Left hindlimb (tissue), 1 donor: ENCODE measurements around the gene CCSER2.
A peak's percentile ranks its signal among the peaks of the same experiment; 100 is the strongest.
"Not testable (repeated sequence)": the region's sequence is repeated elsewhere in the genome, so short reads cannot be mapped to it uniquely, and the experiment has no call there.

Source experiments
- DNase-seq: peaks from one replicate; pipeline ENCODE4 v3.0.0-alpha.2; 2018

The CCSER2 gene

DNA sequence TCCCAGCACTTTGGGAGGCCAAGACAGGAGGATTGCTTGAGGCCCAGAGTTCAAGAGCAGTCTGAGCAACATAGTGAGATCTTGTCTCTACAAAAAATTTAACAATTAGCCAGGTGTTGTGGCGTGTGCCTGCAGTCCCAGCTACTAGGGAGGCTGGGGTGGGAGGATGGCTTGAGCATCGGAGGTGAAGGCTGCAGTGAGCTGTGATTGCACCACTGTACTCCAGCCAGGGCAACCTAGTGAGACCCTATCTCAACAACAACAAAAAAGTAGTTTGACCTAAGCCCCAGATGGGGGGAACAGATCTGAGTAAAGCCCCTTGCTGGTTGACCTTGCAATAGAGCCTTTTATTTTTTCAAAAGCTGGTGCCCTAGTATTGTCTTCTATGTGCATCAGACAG is 15.6 kb upstream of the CCSER2 start:
- DNase-seq, result no peak

DNA sequence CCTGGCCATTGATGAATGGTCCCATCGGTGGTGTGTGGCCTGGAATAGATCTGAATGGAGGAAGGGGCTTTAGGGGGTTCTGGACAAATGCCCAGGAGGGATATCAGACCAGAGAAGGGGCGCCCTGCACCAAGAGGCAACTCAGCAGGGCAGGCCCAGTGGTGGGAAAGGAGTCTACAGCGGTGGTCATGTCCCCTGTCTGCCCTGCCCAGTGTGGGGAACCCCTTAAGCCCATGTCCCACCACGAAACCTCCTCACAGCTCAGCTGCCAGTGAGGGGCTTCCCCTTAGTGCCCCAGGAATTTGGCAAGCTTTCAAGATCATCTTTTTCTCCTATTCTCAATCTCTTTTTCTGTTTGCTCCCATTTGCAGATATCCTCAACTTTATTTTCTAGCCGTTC is 14.1 kb upstream of the CCSER2 start:
- DNase-seq, result no peak

DNA sequence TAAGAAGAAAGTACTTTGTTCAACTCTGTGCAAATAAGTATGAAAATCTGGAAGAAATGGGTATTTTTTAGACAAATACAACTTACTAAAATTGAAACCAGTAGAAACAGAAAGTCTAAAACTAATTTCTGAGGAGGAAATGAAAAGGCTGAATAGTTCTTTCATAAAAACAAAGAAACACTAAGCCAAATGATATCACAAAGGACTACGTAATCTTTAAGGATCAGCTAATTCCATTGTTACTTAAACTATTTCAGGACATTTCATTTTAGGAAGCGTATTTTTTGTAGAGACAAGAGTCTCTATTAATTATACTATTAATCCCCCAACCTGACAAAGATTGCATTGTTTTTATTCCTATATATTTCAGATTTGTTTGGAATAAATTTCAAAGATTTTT is 11.2 kb upstream of the CCSER2 start:
- no peak for DNase-seq

DNA sequence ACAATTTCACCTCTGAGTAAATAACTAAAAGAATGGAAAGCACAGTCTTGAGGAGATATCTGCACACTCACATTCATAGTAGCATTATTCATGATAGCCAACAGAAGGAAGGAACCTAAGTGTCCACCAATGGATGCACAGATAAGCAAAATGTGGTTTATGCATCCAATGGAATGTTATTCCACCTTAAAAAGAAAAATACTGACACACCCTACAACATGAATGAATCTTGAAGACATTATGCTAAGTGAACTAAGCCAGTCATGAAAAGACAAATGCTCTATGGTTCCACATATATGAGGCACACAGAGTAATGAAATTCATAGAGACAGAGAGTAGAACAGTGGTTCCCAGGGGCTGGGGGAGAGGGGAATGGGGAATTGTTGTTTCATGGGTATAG is 6.5 kb upstream of the CCSER2 start:
- DNase-seq, result no peak

DNA sequence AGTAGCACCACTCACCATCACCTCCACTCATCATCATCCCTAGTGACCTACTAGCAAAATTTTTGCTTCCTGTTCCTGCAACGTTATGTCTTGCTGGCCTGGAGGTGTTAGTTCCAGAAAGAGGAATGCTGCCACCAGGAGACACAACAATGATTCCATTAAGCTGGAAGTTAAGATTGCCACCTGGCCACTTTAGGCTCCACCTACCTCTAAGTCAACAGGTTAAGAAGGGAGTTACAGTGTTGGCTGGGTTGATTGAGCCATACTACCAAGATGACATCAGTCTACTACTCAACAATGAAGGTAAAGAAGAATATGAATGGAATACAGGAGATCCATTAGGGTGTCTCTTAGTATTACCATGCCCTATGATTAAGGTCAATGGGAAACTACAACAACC is 4.8 kb upstream of the CCSER2 start:
- DNase-seq, result not testable (repeated sequence)

DNA sequence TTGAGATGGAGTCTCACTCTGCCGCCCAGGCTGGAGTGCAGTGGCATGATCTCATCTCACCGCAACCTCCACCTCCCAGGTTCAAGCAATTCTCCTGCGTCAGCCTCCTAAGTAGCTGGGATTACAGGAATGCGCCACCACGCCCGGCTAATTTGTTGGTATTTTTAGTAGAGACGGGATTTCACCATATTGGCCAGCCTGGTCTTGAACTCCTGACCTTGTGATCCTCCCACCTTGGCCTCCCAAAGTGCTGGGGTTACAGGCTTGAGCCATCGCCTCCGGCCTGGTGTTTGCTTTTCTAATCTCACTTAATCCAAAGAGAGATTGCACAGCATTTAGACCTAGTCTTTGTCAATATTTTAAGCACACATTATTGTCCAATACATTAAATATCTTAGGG is 1.4 kb upstream of the CCSER2 start:
- not testable (repeated sequence) for DNase-seq

DNA sequence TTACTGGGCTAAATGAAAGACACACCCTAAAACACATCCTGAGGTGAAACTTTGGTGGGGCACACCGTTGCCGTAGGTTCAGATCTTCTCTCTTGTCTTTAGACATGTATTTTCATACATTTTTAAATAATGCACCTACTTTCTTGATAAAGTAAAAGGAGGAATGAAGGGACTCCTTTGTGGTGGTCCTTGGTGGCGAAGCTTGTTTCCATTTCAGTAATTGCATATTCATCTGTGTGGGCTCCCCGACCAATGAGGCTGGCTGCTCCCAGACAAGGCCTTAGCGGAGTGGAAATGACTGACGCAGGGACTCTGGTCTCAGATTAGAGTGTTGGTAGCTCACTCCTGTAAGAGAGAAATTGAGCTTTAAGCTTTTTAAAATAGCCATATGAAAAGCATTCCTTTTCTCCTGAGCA is 815 bp downstream of the CCSER2 start:
- no peak for DNase-seq

DNA sequence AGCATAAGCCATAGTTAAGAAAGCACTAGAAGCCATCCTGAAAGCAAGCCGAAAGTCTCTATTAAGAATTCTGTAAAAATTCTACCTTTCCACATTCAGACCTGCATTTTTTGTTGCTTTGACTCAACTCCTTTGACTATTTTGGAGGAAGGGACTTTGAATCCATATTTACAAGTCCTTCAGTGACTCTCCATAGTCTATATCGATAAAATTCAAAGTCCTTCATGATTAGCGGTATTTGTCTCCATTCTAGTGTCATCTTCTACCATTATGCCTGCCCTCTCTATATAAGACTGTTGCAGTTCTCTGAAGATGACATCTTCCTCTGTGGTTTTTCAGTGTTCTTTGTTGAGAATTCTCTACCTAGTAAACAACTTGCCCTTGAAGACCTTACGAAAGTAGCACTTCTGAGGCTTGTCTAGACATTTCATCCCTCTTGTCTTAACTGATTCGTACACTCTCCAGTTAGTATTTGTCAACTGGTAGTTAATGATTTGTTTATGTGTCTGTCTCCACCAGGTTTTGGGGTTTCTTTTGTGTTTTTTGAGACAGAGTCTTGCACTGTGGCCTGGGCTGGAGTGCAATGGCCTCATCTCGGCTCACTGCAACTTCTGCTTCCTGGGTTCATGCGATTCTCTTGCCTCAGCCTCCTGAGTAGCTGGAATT is 1.7 kb downstream of the CCSER2 start:
- no peak for DNase-seq

DNA sequence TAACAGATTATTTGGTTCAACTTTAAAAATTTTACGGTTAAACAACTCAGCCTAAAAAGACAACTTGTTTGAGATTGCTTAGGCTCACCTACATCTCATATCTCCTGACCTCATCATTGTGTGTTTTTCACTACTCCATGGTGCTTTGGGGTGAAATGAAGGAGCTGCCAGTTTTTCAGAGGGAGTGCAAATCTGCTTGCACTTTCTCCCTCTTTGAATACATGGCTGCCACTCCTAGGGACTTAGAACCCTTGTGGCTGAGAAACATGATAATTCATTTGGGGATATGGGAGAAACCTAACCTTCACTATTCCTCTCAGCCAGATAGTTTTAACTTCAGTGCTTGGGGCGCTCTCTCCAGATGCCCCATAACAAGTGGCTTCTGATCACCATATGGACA is 2.7 kb downstream of the CCSER2 start:
- DNase-seq, result no peak

DNA sequence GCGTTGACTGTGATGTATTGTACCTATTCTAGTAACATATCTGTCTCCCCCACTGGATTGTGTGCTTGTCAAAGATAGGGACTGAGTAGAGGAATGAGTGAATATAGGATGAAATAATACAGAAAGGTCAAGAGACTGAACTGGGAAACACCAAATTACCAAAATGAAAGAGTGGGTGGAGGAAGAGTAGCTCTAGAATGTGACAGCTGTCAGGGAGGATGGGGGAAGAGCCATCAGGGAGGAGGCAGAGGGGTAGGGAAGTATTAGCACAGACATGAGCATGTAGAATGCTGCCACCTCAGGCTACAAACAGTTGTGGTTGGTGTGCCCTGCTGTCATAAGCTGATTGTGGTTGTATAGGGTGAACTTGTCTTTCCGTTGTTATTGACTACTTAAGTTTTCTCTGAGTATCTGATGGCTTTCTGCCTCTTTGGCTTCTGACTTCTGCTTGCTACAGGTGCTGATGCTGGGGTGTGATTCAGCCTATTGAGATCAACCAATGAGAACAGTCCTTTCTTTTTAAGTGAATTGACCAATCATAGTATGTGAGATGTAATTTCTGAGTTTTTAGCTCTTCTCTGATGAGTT is 5.6 kb downstream of the CCSER2 start:
- no peak for DNase-seq

DNA sequence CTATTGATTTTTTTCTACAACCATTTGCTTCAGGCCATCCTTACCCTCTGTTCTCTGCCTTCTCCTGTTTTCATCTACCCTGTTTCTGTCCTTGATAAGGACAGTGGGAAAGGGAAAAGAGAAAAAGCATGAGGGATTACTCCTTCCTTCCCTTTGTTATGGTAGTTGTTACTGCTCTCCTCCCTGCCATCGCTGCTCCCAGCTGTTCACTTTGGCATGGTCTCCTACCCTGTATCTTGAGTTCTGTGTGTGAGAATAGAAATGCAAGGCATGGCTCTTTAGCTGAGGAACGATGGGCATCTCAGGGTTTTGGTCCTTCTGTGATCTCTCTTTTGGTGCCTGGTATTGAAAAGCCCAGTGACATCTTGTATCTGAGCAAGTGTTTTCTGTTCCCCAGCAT is 6.4 kb downstream of the CCSER2 start:
- DNase-seq, result no peak

DNA sequence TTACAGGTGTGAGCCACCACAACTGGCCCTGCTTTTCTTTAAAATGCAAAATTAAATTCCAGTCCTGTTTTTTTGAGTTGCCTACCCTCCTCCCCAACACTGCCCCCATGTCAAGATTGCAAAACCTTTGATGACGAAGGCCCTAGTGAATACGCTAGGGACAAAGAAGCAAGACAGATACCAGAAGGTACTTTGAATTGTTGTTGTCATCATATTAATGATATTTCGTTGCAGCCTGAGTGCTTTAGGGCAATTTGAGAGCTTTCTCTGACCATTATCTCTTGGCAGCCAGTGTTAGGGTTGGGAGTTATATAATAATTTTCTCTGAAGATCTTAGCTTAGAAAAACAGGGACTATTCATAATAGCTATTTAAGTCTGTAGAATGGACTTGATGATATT is 7.1 kb downstream of the CCSER2 start:
- DNase-seq, result no peak

DNA sequence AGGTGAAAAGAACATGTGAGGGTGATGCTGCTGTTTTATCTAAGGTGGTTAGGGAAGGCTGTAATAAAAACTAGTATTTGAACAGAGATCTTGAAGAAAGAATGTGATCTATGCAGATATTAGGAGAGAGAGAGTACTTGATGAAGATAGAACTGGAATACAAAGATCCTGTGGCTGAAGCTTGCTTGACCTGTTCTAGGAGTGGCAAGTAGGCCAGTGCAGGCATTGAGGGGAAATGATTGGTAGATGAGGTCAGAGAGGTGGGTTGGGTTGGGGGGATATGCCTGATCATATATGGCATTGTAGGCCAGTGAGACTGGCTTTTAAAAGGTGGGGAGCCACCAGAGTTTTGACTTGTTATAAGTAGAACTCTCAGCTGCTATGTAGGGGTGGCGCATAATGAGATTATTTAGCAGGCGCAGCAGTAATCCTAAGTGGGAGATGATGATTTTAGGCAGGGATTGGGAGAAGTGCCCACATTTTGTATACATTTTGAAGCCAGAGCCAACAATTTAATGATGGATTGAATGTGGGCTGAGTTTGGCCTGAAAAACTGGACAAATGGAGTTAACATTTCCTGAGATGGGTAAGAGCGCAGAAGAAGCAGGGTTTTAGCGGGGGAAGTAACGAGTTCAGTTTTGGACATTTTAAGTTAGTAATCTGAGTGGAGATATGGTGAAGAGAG is 8.2 kb downstream of the CCSER2 start:
- DNase-seq, result no peak

DNA sequence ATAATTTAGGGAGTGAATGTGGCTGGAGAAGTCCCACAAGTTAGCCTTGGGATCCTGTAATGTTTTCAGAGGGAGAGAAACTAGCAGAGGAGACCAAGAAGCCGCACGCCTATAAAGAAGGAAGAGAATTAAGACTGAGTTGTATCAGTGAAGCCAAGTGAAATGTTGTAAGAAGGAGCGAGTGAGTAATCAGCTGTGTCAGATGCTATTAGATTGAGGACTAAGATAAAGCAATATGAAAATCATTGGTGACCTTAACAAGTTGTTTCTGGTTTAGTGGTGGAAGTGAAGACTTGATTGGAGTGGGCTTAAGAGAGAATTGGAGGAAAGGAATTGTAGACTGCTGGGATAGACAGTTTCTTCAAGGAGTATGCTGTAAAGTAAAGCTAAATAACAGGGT is 8.8 kb downstream of the CCSER2 start:
- DNase-seq, result no peak

DNA sequence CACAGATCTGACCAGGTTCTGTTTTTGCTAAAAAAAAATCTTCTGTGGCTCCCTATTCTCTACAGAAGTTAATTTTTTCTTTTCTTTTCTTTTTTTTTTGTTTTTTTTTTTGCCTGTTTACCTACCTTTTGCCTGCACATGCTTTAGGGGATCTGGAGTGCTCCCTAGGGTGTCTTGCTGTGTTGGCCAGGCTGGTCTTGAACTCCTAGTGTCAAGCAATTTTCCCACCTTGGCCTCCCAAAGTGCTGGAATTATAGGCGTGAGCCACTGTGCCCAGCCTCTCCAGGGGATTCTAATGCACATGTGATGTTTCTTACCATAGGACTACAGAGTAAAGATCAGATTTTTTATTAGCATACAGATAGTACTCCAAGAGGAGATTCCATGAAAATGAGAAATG is 10.6 kb downstream of the CCSER2 start:
- no peak for DNase-seq

DNA sequence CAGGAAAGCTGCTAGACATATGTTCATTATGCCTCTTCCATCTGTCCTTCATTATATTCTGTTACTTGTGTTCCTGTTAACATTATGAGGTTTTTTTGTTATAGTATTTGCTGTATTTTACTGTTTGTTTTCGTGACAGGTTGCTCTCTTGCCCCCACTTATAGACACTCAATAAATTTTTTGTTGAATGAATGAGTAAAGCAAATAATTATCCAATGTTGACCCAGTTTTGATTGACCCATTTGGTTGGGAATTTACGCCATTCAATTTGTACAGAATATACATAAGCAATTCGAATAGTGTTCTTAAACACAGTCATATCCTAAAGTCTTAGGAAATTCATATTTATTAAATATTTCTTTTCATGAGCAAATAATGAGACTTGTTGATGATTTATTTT is 11.8 kb downstream of the CCSER2 start:
- DNase-seq, result no peak

DNA sequence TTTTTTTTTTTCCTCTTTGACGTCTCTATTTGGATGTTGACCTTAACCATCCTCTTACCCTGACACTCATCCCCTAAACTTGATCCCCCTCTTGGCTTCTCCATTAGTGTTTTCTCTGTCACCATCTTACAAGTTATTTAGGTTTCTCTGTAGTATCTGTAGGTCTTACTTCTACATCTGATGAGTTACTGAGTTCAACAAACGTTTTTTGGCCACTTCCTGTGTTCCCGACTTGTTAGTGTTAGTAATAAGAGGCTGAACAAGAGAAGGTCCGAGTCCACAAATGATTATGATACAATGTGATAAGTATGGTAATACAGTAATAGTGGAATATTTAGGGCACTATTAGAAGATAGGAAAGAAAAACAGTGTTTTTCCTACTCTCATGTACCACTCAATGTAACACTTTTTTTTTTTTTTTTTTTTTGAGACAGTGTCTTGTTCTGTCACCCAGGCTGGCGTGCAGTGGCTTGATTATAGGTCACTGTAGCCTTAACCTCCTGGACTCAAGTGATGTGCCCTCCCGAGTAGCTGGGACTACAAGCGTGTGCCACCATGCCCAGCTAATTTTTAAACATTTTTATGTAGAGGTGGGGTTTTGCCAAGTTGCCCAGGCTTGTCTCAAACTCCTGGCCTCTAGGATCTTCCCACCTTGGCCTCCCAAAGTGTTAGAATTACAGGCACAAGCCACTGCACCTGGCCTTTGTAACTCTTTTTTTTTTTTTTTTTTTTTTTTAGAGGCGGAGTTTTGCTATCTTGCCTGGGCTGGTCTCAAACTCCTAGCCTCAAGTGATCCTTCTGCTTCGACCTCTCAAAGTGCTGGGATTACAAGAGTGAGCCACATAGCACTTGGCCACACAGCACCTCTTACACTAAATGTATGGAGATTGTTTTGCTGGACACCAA is 12.5 kb downstream of the CCSER2 start:
- no peak for DNase-seq

DNA sequence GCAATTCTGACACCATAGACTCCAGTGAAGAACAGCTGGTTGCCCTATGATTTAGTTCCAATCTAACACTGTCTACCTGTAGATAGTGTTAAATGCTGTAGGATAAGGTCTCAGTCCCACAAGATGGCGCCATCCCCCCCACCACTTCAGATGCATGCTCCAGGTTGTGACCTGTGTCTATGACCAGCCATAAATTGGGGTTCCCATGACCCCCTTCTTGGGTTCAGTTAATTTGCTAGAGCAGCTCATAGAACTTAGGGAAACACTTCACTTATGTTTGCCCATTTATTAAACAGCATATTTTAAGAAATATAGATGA is 13.1 kb downstream of the CCSER2 start:
- no peak for DNase-seq

DNA sequence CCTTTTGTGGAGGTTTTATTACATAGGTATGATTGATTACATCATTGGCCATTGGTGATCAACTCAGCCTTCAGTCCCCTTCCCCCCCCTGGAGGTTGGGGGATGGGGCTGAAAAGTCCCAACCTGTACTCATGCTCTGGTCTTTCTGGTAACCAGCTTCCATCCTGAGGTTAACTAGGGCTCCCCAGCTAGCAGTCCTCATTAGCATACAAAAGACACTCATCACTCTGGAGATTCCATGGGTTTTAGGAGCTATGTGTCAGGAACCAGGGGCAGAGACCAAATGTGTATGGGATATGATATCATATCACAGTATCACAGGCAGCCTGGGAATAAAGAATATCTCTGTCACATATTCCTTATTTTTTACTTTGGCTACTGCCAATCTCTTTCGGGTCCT is 13.6 kb downstream of the CCSER2 start:
- DNase-seq, result no peak

DNA sequence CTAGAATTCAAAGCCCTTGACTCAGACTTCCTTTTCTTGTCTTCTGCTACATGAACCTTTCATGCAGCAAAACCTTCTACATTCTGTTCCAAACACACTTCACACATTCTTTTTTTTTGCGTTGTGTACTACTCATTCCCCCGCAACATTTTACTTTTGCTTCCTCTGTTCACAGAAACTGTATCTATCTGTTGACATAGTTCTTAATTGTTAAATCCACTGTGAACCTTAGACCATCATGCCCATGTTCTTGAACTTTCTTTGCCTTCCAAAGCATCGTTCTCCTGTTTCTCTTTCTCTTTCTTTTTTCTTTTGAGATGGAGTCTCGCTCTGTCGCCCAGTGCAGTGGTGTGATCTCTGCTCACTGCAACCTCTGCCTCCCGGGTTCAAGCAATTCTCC is 14.2 kb downstream of the CCSER2 start:
- DNase-seq, result no peak

DNA sequence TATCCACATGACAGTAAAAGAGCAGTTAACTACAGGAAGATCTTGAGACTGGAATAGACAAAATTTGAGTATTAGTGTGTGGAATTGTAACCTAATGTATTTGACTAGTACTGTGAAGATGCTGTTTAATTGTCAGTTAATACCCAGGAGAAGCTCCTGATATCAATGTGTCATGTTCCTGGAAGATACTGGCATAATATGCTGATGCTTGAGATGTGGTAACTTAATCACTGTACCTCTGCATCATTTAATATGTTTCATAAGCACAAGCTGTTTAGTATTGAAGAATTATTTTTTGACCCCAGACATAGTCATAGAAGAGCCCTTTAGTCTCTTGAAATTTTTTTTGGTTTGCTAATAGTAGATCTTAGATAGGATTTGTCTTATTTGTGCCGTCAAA is 15.4 kb downstream of the CCSER2 start:
- DNase-seq, result no peak

DNA sequence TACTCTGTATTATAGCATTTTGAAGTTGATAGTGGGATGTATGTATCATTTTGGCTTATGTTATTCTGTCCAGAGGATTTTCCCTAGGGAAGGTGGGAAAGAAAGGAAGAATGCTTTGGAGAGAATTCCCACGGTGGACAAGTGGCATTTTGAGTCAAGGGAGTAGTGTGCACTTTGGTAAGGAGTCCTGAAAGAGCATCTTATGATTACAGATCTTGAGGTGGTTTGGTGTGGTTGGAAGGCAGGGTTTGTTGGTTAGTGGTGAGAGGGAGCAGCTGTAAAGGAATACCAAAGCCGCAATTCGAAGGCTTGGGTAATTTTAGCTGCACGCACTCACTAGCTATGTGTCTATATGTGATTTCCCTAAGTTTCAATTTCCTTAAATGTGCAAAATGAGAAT is 16.1 kb downstream of the CCSER2 start:
- peak; percentile 34 for DNase-seq

DNA sequence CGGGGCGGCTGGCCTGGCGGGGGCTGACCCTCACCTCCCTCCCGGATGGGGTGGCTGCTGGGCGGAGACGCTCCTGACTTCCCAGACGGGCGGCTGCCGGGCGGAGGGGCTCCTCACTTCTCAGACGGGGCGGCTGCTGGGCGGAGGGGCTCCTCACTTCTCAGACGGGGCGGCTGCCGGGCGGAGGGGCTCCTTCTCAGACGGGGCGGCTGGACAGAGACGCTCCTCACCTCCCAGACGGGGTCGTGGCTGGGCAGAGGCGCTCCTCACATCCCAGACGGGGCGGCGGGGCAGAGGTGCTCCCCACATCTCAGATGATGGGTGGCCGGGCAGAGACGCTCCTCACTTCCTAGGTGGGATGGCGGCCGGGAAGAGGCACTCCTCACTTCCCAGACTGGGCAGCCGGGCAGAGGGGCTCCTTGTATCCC is 19.2 kb downstream of the CCSER2 start:
- DNase-seq, result not testable (repeated sequence)

DNA sequence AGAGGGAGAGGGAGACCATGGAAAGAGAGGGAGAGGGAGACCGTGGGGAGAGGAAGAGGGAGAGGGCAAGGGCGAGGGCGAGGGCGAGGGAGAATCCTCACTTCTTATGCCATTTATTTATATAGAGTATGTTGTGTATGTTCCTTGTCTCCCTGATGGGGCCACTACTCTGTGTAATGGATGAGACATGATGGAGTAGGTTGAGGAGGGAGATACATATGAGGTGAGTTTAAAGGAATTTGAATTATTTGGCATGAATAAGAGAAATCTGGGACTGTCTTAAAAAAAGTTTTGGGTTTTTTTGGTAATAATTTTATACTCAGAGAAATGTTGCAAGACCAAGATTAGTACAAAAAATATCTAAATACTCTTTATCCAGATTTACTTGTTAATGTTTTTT is 20.1 kb downstream of the CCSER2 start:
- no peak for DNase-seq
